ENCODE data around the gene SORCS3.

DNA sequence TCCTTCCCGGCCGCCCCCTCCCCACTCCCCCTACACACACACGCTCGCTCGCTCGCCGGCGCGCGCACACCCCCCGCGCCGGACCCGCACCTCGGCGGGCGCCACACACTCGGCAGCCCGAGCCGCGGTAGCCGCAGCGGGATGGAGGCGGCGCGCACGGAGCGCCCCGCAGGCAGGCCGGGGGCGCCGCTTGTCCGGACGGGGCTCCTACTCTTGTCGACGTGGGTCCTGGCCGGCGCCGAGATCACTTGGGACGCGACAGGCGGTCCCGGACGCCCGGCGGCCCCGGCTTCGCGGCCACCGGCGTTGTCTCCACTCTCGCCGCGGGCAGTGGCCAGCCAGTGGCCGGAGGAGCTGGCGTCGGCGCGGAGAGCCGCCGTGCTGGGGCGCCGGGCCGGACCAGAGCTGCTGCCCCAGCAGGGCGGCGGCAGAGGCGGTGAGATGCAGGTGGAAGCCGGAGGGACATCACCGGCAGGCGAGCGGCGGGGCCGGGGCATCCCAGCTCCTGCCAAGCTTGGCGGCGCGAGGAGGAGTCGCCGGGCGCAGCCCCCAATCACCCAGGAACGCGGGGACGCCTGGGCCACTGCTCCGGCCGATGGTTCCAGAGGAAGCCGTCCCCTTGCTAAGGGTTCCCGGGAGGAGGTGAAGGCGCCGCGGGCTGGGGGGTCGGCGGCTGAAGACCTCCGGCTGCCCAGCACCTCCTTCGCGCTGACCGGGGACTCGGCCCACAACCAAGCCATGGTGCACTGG is at the start of gene SORCS3:
- TF ChIP-seq, protein P1, sequence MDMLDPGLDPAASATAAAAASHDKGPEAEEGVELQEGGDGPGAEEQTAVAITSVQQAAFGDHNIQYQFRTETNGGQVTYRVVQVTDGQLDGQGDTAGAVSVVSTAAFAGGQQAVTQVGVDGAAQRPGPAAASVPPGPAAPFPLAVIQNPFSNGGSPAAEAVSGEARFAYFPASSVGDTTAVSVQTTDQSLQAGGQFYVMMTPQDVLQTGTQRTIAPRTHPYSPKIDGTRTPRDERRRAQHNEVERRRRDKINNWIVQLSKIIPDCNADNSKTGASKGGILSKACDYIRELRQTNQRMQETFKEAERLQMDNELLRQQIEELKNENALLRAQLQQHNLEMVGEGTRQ (CRISPR knock-in tag; IDR thresholded peaks at IDR 0.05): no peak
- TF ChIP-seq, protein P2, sequence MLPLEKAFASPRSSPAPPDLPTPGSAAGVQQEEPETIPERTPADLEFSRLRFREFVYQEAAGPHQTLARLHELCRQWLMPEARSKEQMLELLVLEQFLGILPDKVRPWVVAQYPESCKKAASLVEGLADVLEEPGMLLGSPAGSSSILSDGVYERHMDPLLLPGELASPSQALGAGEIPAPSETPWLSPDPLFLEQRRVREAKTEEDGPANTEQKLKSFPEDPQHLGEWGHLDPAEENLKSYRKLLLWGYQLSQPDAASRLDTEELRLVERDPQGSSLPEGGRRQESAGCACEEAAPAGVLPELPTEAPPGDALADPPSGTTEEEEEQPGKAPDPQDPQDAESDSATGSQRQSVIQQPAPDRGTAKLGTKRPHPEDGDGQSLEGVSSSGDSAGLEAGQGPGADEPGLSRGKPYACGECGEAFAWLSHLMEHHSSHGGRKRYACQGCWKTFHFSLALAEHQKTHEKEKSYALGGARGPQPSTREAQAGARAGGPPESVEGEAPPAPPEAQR (CRISPR knock-in tag; IDR thresholded peaks at IDR 0.05): no peak
- TF ChIP-seq, protein P3, sequence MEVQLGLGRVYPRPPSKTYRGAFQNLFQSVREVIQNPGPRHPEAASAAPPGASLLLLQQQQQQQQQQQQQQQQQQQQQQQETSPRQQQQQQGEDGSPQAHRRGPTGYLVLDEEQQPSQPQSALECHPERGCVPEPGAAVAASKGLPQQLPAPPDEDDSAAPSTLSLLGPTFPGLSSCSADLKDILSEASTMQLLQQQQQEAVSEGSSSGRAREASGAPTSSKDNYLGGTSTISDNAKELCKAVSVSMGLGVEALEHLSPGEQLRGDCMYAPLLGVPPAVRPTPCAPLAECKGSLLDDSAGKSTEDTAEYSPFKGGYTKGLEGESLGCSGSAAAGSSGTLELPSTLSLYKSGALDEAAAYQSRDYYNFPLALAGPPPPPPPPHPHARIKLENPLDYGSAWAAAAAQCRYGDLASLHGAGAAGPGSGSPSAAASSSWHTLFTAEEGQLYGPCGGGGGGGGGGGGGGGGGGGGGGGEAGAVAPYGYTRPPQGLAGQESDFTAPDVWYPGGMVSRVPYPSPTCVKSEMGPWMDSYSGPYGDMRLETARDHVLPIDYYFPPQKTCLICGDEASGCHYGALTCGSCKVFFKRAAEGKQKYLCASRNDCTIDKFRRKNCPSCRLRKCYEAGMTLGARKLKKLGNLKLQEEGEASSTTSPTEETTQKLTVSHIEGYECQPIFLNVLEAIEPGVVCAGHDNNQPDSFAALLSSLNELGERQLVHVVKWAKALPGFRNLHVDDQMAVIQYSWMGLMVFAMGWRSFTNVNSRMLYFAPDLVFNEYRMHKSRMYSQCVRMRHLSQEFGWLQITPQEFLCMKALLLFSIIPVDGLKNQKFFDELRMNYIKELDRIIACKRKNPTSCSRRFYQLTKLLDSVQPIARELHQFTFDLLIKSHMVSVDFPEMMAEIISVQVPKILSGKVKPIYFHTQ (CRISPR knock-in tag; IDR thresholded peaks at IDR 0.05): no peak
- TF ChIP-seq, protein P4, sequence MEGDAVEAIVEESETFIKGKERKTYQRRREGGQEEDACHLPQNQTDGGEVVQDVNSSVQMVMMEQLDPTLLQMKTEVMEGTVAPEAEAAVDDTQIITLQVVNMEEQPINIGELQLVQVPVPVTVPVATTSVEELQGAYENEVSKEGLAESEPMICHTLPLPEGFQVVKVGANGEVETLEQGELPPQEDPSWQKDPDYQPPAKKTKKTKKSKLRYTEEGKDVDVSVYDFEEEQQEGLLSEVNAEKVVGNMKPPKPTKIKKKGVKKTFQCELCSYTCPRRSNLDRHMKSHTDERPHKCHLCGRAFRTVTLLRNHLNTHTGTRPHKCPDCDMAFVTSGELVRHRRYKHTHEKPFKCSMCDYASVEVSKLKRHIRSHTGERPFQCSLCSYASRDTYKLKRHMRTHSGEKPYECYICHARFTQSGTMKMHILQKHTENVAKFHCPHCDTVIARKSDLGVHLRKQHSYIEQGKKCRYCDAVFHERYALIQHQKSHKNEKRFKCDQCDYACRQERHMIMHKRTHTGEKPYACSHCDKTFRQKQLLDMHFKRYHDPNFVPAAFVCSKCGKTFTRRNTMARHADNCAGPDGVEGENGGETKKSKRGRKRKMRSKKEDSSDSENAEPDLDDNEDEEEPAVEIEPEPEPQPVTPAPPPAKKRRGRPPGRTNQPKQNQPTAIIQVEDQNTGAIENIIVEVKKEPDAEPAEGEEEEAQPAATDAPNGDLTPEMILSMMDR (IDR thresholded peaks at IDR 0.05): no peak
- TF ChIP-seq, protein P5, sequence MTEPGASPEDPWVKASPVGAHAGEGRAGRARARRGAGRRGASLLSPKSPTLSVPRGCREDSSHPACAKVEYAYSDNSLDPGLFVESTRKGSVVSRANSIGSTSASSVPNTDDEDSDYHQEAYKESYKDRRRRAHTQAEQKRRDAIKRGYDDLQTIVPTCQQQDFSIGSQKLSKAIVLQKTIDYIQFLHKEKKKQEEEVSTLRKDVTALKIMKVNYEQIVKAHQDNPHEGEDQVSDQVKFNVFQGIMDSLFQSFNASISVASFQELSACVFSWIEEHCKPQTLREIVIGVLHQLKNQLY (CRISPR knock-in tag; IDR thresholded peaks at IDR 0.05): no peak
- TF ChIP-seq, protein P6, sequence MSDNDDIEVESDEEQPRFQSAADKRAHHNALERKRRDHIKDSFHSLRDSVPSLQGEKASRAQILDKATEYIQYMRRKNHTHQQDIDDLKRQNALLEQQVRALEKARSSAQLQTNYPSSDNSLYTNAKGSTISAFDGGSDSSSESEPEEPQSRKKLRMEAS (CRISPR knock-in tag; IDR thresholded peaks at IDR 0.05): no peak
- TF ChIP-seq NFYB (CRISPR knock-in tag; conservative IDR thresholded peaks at IDR 0.05; ENCODE audit: low read depth) (no peak), CREM (CRISPR knock-in tag; IDR thresholded peaks at IDR 0.05) (peak; percentile 39; the same call in 1 of the 2 replicates), MYBL2 (CRISPR knock-in tag; IDR thresholded peaks at IDR 0.05) (no peak), FOXP1 (CRISPR knock-in tag; IDR thresholded peaks at IDR 0.05; ENCODE audit: borderline replicate concordance) (no peak), SP1 (CRISPR knock-in tag; conservative IDR thresholded peaks at IDR 0.05) (no peak), ESRRA (CRISPR knock-in tag; IDR thresholded peaks at IDR 0.05; ENCODE audit: borderline replicate concordance) (no peak)
- TF ChIP-seq, protein P7, sequence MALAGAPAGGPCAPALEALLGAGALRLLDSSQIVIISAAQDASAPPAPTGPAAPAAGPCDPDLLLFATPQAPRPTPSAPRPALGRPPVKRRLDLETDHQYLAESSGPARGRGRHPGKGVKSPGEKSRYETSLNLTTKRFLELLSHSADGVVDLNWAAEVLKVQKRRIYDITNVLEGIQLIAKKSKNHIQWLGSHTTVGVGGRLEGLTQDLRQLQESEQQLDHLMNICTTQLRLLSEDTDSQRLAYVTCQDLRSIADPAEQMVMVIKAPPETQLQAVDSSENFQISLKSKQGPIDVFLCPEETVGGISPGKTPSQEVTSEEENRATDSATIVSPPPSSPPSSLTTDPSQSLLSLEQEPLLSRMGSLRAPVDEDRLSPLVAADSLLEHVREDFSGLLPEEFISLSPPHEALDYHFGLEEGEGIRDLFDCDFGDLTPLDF (CRISPR knock-in tag; IDR thresholded peaks at IDR 0.05): no peak

All from WTC11 (cell line).